ENCODE data around the gene FICD.

The FICD gene

GRCh38 chr12:108568338-108569154, 53.5 kb downstream of the FICD start:
- DNase-seq, result no peak
